AG04449 (cell line): ENCODE results near the gene SIL1.
"Not testable (repeated sequence)": the region's sequence is repeated elsewhere in the genome, so short reads cannot be mapped to it uniquely, and the experiment has no call there.

Source experiments
- CTCF ChIA-PET: fragments of 350-600 bp; formaldehyde crosslinking; extraction: SDS; loops from one replicate; lab custom pipeline; 2021; ENCODE audit warnings: antibody characterized with exemption; lab: Yijun Ruan, JAX
- POLR2A ChIA-PET: fragments of 400-600, 350-600 bp; formaldehyde crosslinking; extraction: SDS; loops from one replicate; lab custom pipeline; 2020; ENCODE audit warnings: antibody characterized with exemption, inconsistent platforms; lab: Yijun Ruan, JAX
- DNase-seq: peaks from one replicate; pipeline ENCODE4 v3.0.0-alpha.2; 2010; ENCODE audit warnings: low read depth, low spot score
- H3K4me3 ChIP-seq: 2 replicates; pipeline ENCODE4 v1.5.1; 2011; ENCODE audit warnings: low read depth, mild to moderate bottlenecking, control low read depth, low read length
- CTCF ChIP-seq: IDR thresholded peaks from one replicate; pipeline ENCODE4 v1.5.1; 2011; ENCODE audit warnings: mild to moderate bottlenecking, moderate library complexity, low read length, control low read depth, inconsistent platforms; ENCODE audit not compliant: insufficient read depth; ENCODE audit errors: missing control alignments

SIL1 gene

GRCh38 chr5:139037732-139038131 lies 160.4 kb downstream of the SIL1 start:
- no peak for TF ChIP-seq CTCF
- H3K4me3 ChIP-seq, result no peak overlapping the region
- ChIA-PET CTCF (no interaction called here), POLR2A (no interaction called here)
- DNase-seq, result no peak

GRCh38 chr5:139036332-139036731 lies 161.8 kb downstream of the SIL1 start:
- POLR2A ChIA-PET, H3K4me3 ChIP-seq, DNase-seq, CTCF ChIA-PET: not testable (repeated sequence)

GRCh38 chr5:139027150-139027549 lies 171.0 kb downstream of the SIL1 start:
- TF ChIP-seq CTCF, result no peak
- ChIA-PET CTCF (no interaction called here), POLR2A (interaction anchor here (0.8 to 0.9 kb wide), 2 partner anchors 50 to 171 kb away, joined by 3 read pairs; partner anchors contain the start of gene SIL1)
- DNase-seq, result no peak
- H3K4me3 ChIP-seq, result no peak overlapping the region

- no peak for DNase-seq
- POLR2A ChIA-PET, result no interaction called here
- CTCF ChIA-PET, result no interaction called here
- no peak overlapping the region for H3K4me3 ChIP-seq
- no peak for TF ChIP-seq CTCF
Measured at GRCh38 chr5:139025651-139026050, 172.5 kb downstream of the SIL1 start.

- ChIA-PET POLR2A (no interaction called here), CTCF (no interaction called here)
- H3K4me3 ChIP-seq, result no peak overlapping the region
- TF ChIP-seq CTCF, result no peak
- no peak for DNase-seq
Measured at GRCh38 chr5:139023286-139023685, 174.9 kb downstream of the SIL1 start.

GRCh38 chr5:139022528-139022927 lies 175.6 kb downstream of the SIL1 start:
- no peak for DNase-seq
- POLR2A ChIA-PET, result no interaction called here
- no peak overlapping the region for H3K4me3 ChIP-seq
- TF ChIP-seq CTCF, result no peak
- CTCF ChIA-PET, result interaction anchor here (1.5 kb wide), 1 partner anchor 9 kb away, joined by 4 read pairs; no protein-coding TSS in a partner anchor

- TF ChIP-seq CTCF, result no peak
- POLR2A ChIA-PET, result no interaction called here
- no peak overlapping the region for H3K4me3 ChIP-seq
- DNase-seq, result no peak
- CTCF ChIA-PET, result interaction anchor here (1.5 kb wide), 1 partner anchor 8 kb away, joined by 4 read pairs; no protein-coding TSS in a partner anchor
Measured at GRCh38 chr5:139021346-139021745, 176.8 kb downstream of the SIL1 start.
